Measurements from ENCODE around the gene PPP3CA.
"Not testable (repeated sequence)": the region's sequence is repeated elsewhere in the genome, so short reads cannot be mapped to it uniquely, and the experiment has no call there.

Gene PPP3CA

GRCh38 chr4:101254776-101255175 lies 92.5 kb downstream of the PPP3CA start:
- DNase-seq (ENCODE audit: low read depth), result no peak

- DNase-seq (ENCODE audit: low read depth), result no peak
Observed at GRCh38 chr4:101253121-101253520, 94.2 kb downstream of the PPP3CA start.

- DNase-seq (ENCODE audit: low read depth), result no peak
Observed at GRCh38 chr4:101252721-101253120, 94.6 kb downstream of the PPP3CA start.

GRCh38 chr4:101251261-101251660 lies 96.1 kb downstream of the PPP3CA start:
- DNase-seq (ENCODE audit: low read depth), result no peak

GRCh38 chr4:101244349-101244748 lies 103.0 kb downstream of the PPP3CA start:
- no peak for DNase-seq (ENCODE audit: low read depth)

- DNase-seq (ENCODE audit: low read depth), result no peak
Observed at GRCh38 chr4:101242441-101242840, 104.9 kb downstream of the PPP3CA start.

GRCh38 chr4:101240099-101240498 lies 107.2 kb downstream of the PPP3CA start:
- DNase-seq (ENCODE audit: low read depth), result no peak

- DNase-seq (ENCODE audit: low read depth), result no peak
Observed at GRCh38 chr4:101239665-101240064, 107.7 kb downstream of the PPP3CA start.

GRCh38 chr4:101238706-101239105 lies 108.6 kb downstream of the PPP3CA start:
- DNase-seq (ENCODE audit: low read depth), result no peak

GRCh38 chr4:101237773-101238172 lies 109.6 kb downstream of the PPP3CA start:
- no peak for DNase-seq (ENCODE audit: low read depth)

GRCh38 chr4:101236097-101236496 lies 111.2 kb downstream of the PPP3CA start:
- no peak for DNase-seq (ENCODE audit: low read depth)

GRCh38 chr4:101234141-101234540 lies 113.2 kb downstream of the PPP3CA start:
- not testable (repeated sequence) for DNase-seq (ENCODE audit: low read depth)

- no peak for DNase-seq (ENCODE audit: low read depth)
Observed at GRCh38 chr4:101232074-101232776, 115.1 kb downstream of the PPP3CA start.

GRCh38 chr4:101230801-101231426 lies 116.4 kb downstream of the PPP3CA start:
- no peak for DNase-seq (ENCODE audit: low read depth)

GRCh38 chr4:101229116-101229515 lies 118.2 kb downstream of the PPP3CA start:
- no peak for DNase-seq (ENCODE audit: low read depth)

- no peak for DNase-seq (ENCODE audit: low read depth)
Observed at GRCh38 chr4:101227715-101228114, 119.6 kb downstream of the PPP3CA start.

GRCh38 chr4:101224358-101225218 lies 122.7 kb downstream of the PPP3CA start:
- no peak for DNase-seq (ENCODE audit: low read depth)

- no peak for DNase-seq (ENCODE audit: low read depth)
Observed at GRCh38 chr4:101222156-101222845, 125.0 kb downstream of the PPP3CA start.

- DNase-seq (ENCODE audit: low read depth), result no peak
Observed at GRCh38 chr4:101221294-101221693, 126.0 kb downstream of the PPP3CA start.

- DNase-seq (ENCODE audit: low read depth), result no peak
Observed at GRCh38 chr4:101218894-101219293, 128.4 kb downstream of the PPP3CA start.

- DNase-seq (ENCODE audit: low read depth), result no peak
Observed at GRCh38 chr4:101218346-101218745, 129.0 kb downstream of the PPP3CA start.

- no peak for DNase-seq (ENCODE audit: low read depth)
Observed at GRCh38 chr4:101217353-101218031, 129.8 kb downstream of the PPP3CA start.
